ENCODE results near the gene GEMIN4. TPM values are rescaled to one million over a fixed set of nuclear protein-coding genes. Genes with fewer than 3 reads are reported as not detected.

Gene GEMIN4
- total RNA-seq, 2 experiments from 2014 or later, result 40.2 to 53.6 TPM

DNA sequence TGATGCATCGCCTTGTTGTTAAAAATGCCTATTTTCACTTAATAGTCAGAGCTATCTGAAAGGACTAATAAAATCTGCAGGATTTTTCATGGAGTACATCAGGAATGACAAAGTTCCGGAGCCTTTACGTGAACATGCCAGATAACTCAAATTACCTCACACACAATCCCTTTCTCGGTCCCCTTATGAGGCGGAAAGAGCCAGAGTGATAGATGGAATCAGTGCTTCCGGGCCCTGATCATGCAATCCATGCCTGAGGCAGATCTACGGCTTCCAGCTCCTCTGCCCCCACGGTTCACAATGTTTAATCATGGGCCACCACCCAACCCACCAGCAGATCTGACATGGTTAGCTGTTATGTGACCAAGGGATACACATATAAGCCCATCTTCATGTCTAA lies 54.4 kb downstream of the GEMIN4 start:
- no peak overlapping the region for H3K4me2 ChIP-seq (ENCODE audit: low read length)
- H3K4me3 ChIP-seq (ENCODE audit: low read depth, low read length, poor library complexity, severe bottlenecking), result no peak overlapping the region
- no peaks in the 10 kb centered on the region for H4K20me1 ChIP-seq (ENCODE audit: insufficient read depth, low read length)
- ChIA-PET CTCF (ENCODE audit: unreplicated experiment) (interaction anchor here (0.8 kb wide), 1 partner anchor 95 kb away, joined by 3 read pairs; no protein-coding TSS in a partner anchor), POLR2A (interaction anchor here (0.9 kb wide), 1 partner anchor 15 kb away, joined by 3 read pairs; no protein-coding TSS in a partner anchor)
- H3K4me1 ChIP-seq (ENCODE audit: insufficient read depth, low read length, poor library complexity, severe bottlenecking), result no peaks in the 10 kb centered on the region
- no peak for DNase-seq (ENCODE audit: low spot score)
- H3K9me3 ChIP-seq (ENCODE audit: low read length), result no peaks in the 10 kb centered on the region
- no peak overlapping the region for H3K27ac ChIP-seq (ENCODE audit: low read depth, low read length, poor library complexity, severe bottlenecking)
- BruUV-seq (replicated peaks), result no TSS peak
- H3K9me2 ChIP-seq (ENCODE audit: insufficient read depth, low read length), result no peaks in the 10 kb centered on the region
- TF ChIP-seq EZH2phosphoT487 (IDR thresholded peaks at IDR 0.05; ENCODE audit: borderline replicate concordance, low read depth, low read length), result no peak
- TF ChIP-seq, protein P1, sequence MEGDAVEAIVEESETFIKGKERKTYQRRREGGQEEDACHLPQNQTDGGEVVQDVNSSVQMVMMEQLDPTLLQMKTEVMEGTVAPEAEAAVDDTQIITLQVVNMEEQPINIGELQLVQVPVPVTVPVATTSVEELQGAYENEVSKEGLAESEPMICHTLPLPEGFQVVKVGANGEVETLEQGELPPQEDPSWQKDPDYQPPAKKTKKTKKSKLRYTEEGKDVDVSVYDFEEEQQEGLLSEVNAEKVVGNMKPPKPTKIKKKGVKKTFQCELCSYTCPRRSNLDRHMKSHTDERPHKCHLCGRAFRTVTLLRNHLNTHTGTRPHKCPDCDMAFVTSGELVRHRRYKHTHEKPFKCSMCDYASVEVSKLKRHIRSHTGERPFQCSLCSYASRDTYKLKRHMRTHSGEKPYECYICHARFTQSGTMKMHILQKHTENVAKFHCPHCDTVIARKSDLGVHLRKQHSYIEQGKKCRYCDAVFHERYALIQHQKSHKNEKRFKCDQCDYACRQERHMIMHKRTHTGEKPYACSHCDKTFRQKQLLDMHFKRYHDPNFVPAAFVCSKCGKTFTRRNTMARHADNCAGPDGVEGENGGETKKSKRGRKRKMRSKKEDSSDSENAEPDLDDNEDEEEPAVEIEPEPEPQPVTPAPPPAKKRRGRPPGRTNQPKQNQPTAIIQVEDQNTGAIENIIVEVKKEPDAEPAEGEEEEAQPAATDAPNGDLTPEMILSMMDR (conservative IDR thresholded peaks at IDR 0.05; ENCODE audit: low read length), result no peak
- intact Hi-C loops (cut with micrococcal nuclease; ENCODE audit: unreplicated experiment), result loop anchor here (10.0 kb wide), 1 partner anchor 303 kb away; no protein-coding TSS in a partner anchor
- H2AFZ ChIP-seq (ENCODE audit: low read length), result no peak overlapping the region
- peaks cover 46% of the 10 kb centered on the region for H3K36me3 ChIP-seq (ENCODE audit: insufficient read depth, low read length)
- no peaks in the 10 kb centered on the region for H3K79me2 ChIP-seq (ENCODE audit: insufficient read depth, low read depth, low read length)

DNA sequence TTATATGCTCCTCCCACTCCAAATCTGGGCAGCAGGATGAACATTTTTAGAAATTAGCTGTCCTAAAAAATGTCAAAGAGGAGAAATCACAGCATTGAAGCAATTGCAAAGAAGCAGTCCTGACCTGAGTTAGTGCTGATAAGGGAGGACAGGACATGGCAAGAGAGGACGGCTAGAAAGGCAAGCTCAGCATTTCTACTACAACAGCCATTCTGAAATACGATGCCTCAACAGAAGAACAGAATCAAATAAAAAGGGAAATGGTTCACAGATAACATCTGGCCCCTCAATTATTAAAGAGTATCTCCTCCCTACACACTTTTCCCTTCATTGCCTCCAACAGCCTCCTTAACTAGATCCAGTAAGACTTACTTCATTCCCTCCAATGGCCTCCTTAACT lies 55.7 kb downstream of the GEMIN4 start:
- intact Hi-C loops (cut with micrococcal nuclease; ENCODE audit: unreplicated experiment), result loop anchor here (10.0 kb wide), 1 partner anchor 302 kb away; no protein-coding TSS in a partner anchor
- Histone ChIP-seq H3K36me3 (ENCODE audit: insufficient read depth, low read length) (peaks cover 57% of the 10 kb centered on the region), H3K79me2 (ENCODE audit: insufficient read depth, low read depth, low read length) (no peaks in the 10 kb centered on the region), H2AFZ (ENCODE audit: low read length) (no peak overlapping the region), H3K27ac (ENCODE audit: low read depth, low read length, poor library complexity, severe bottlenecking) (no peak overlapping the region), H3K4me1 (ENCODE audit: insufficient read depth, low read length, poor library complexity, severe bottlenecking) (no peaks in the 10 kb centered on the region), H3K4me2 (ENCODE audit: low read length) (no peak overlapping the region), H3K9me2 (ENCODE audit: insufficient read depth, low read length) (no peaks in the 10 kb centered on the region), H4K20me1 (ENCODE audit: insufficient read depth, low read length) (no peaks in the 10 kb centered on the region), H3K4me3 (ENCODE audit: low read depth, low read length, poor library complexity, severe bottlenecking) (no peak overlapping the region), H3K9me3 (ENCODE audit: low read length) (no peaks in the 10 kb centered on the region)
- TF ChIP-seq EZH2phosphoT487 (IDR thresholded peaks at IDR 0.05; ENCODE audit: borderline replicate concordance, low read depth, low read length), result no peak
- ChIA-PET CTCF (ENCODE audit: unreplicated experiment) (no interaction called here), POLR2A (no interaction called here)
- TSS peak; percentile 32 for BruUV-seq (replicated peaks)
- DNase-seq (ENCODE audit: low spot score), result no peak

Other genes starting within 250 kb of the GEMIN4 start
- 12.5 and 12.6 TPM in 2 replicates for gene VPS53, start 37.4 kb downstream of the GEMIN4 start, total RNA-seq (2014; rRNA removed; shearing (Covaris generic))
- gene VPS53, start 37.4 kb downstream of the GEMIN4 start, total RNA-seq (2022), result 59.7 and 69.7 TPM in 2 replicates
- gene TLCD3A, start 19.7 kb downstream of the GEMIN4 start, total RNA-seq (2014; rRNA removed; shearing (Covaris generic)), result 4.0 and 8.3 TPM in 2 replicates
- 8.1 and 11.7 TPM in 2 replicates for gene TLCD3A, start 19.7 kb downstream of the GEMIN4 start, total RNA-seq (2022)
- gene GLOD4, start 30.0 kb upstream of the GEMIN4 start, total RNA-seq (2014; rRNA removed; shearing (Covaris generic)), result 48.4 and 80.2 TPM in 2 replicates
- 79.7 and 86.8 TPM in 2 replicates for gene GLOD4, start 30.0 kb upstream of the GEMIN4 start, total RNA-seq (2022)
- 35.8 and 47.1 TPM in 2 replicates for gene MRM3, start 30.1 kb upstream of the GEMIN4 start, total RNA-seq (2014; rRNA removed; shearing (Covaris generic))
- gene MRM3, start 30.1 kb upstream of the GEMIN4 start, total RNA-seq (2022), result 24.0 and 29.5 TPM in 2 replicates
- gene NXN, start 227.5 kb upstream of the GEMIN4 start, total RNA-seq (2014; rRNA removed; shearing (Covaris generic)), result 0.93 and 1.3 TPM in 2 replicates
- 2.0 and 2.8 TPM in 2 replicates for gene NXN, start 227.5 kb upstream of the GEMIN4 start, total RNA-seq (2022)
- 12.8 and 15.7 TPM in 2 replicates for gene TIMM22, start 244.9 kb upstream of the GEMIN4 start, total RNA-seq (2014; rRNA removed; shearing (Covaris generic))
- gene TIMM22, start 244.9 kb upstream of the GEMIN4 start, total RNA-seq (2022), result 10.6 and 13.8 TPM in 2 replicates